CD4-positive, alpha-beta T cell treated with Interleukin-6 for 4 hours (primary cell): ENCODE measurements around the gene SUMO3.
A peak's percentile ranks its signal among the peaks of the same experiment; 100 is the strongest.
"Not testable (repeated sequence)": the region's sequence is repeated elsewhere in the genome, so short reads cannot be mapped to it uniquely, and the experiment has no call there.

Source experiments
- DNase-seq: peaks from one replicate; pipeline ENCODE4 v3.0.0-alpha.2; 2020; ENCODE audit warnings: mixed read lengths

The SUMO3 gene

DNA sequence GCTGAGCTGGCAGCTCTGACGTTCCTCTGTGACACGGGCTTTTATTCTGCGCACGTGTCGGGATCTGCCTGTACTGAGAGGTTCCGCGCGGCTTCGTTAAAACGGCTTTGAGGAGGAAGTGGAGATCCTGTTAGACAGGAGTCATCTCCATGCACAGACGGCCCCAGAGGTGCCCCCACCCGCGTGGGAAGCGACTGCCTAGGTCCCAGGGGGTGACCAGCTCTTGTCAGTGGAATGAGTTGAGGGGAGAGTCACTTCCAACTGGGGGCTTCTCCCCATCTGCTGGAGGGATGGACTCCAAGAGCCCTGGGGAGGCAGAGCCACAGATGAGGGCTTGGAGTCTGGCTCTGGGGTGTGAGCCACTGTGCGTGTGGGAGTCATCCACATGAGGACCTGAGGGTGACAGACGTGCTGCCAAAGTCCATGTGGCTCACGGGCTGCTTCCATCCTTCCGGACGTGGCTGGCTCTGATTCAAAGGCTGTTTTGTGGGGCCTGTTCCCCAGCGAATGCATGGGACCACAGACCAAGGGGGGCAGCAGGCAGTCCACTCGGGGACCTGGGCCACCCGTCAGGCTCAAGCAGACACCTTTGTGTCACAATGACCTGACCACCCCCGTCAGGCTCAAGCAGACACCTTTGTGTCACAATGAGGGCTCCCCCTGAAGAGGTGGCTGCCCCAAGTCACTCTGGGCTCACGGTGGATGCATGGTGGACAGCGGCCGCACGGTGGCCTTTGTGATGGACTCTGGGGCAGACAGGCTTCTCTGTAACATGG is 28.8 kb upstream of the SUMO3 start:
- peak; percentile 62 for DNase-seq

DNA sequence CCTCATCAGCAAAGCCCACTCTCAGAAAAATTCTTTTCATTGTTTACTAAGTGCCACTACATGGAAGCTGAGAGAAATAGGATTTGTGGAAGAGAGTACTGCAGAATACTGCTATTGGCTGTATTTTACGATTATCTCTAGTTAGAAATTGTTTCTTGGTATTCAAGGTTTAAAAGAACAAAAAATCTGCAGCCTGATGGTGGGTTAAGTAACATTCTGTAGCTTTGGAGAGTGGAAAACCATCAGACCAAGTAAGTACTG is 28.3 kb upstream of the SUMO3 start:
- no peak for DNase-seq

- DNase-seq: peak; percentile 59
Observed at GRCh38 chr21:44845418-44846223, 27.8 kb upstream of the SUMO3 start.

- no peak for DNase-seq
Observed at GRCh38 chr21:44844256-44844655, 26.4 kb upstream of the SUMO3 start.

DNA sequence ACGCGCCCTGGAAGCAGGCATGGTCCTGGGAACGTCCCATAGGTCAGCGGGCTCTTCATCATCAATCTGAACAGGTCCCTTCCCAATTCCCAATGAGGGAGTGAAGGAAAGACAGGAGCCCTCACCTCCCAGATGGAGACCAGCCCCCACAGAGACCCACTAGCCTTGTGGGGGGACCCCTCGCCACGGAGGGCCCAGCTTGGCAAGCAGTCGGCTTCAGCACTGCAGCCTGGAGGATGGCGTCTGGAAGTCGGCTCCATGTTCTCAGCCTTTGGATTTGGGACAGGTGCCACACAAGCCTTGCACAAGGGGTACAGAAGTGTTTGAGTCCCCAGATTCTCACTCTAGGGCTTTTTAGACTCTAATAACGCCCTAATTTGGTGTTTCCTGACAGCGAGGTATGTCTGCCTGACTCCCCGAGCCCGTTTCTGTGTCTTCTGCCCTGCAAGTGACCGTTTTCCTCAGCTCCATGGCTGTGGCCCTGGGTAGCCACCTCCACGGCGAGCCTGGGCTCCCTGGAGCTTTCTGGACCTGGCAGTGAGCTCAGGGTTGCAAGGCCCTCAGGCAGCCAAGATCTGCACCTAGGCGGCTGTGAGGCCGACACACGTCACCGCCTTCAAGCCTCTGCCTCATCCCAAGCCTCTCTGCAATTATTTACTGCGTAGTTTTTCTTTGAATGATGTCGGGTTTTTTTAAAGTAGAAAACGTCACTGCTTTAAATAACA is 25.0 kb upstream of the SUMO3 start:
- no peak for DNase-seq

DNA sequence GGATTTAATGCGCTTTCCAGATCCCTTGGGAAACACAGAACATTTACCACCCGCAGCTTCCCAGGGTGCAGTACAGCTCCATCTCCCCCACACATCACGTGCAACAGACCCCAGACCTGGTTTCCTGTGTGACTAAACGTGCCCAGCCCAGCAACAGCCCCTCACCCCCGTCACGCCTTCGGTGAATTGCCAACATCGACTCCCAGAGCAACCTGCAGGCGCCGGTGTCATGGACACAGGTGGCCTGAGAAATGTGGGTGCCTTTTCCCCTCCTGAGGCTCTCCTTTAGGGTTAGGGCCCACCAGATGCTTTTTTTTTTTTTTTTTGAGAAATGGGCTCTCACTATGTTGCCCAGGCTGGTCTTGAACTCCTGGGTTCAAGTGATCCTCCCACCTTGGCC is 24.2 kb upstream of the SUMO3 start:
- DNase-seq: no peak

DNA sequence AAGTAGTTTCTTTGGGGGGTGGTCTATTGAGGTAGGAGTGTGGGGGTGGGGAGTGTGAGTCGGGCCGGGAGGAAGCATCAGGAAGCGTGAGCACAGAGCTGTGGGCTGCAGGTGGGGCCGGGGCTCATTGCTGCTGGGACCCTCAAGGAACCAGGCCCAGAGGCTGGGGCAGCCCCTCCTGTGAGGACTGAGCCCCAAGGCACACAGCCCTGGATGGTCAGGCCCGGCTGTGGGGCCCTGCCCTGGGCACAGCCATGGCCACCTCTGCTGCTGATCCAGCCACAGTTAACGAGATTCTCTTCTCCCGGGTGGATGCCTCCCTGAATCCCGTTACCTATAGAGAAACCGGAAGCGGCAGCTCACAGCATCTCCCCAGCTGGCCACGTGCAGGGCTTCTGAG is 22.9 kb upstream of the SUMO3 start:
- no peak for DNase-seq

- DNase-seq: no peak
Observed at GRCh38 chr21:44838951-44839350, 21.1 kb upstream of the SUMO3 start.

GRCh38 chr21:44838039-44838895 is 20.4 kb upstream of the SUMO3 start:
- no peak for DNase-seq

- DNase-seq: no peak
Observed at GRCh38 chr21:44837537-44837936, 19.7 kb upstream of the SUMO3 start.

DNA sequence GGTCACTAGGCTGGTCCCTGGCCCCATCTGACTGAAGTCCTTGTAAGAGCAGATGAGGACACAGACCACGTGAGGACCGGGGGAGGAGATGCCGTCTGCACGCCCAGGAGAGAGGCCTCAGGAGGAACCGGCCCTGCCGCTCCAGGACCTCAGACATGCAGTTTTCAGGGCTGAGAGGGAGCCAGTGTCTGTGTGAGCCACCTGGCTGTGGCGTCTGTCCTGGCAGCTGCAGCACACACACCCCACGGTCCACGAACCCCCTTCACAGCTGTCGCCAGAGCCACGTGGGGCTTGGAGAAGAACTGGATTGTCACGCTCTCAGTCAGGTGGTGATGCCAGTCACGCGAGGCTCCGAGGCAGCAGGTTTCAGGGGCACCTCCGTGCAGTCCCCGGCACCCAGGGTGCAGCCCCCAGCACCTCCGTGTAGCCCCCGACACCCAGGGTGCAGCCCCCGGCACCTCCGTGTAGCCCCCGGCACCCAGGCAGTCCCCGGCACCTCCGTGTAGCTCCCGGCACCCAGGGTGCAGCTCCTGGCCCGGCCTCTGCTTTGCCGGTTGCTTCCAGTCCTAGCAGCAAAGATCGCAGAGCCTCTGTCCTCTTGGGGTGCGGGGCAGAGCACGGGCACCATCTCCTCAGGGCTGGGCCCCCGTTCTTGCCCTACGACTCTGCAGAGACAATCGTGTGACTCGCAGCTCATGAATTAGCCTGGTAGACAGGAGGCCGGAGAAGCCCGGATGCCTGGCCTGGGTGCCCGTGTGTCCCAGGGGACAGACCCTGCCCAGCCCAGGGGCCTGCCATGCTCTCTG is 19.0 kb upstream of the SUMO3 start:
- no peak for DNase-seq

GRCh38 chr21:44836349-44836665 is 18.4 kb upstream of the SUMO3 start:
- DNase-seq: no peak

- DNase-seq: no peak
Observed at GRCh38 chr21:44835647-44835973, 17.7 kb upstream of the SUMO3 start.

GRCh38 chr21:44834951-44835646 is 17.2 kb upstream of the SUMO3 start:
- DNase-seq: no peak

GRCh38 chr21:44834231-44834950 is 16.5 kb upstream of the SUMO3 start:
- no peak for DNase-seq

DNA sequence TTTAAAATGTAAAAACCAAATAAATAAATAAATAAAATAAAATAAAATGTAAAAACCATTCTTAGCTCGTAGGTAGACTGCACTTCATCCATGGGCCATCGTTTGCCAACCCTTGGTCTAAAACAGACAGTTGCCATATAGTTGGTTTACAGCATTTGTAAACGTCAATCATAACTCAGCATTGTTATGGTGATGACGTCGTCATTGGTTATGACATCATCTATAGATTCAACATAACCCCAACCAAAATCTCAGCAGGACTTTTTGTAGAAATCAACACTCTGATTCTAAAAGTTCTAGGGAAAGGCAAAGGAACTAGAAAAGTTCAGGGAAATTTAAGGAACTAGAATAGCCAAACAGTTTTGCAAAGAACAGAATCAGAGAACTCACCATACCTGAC is 15.8 kb upstream of the SUMO3 start:
- DNase-seq: no peak

GRCh38 chr21:44832516-44833255 is 14.8 kb upstream of the SUMO3 start:
- not testable (repeated sequence) for DNase-seq

- DNase-seq: no peak
Observed at GRCh38 chr21:44831227-44831860, 13.5 kb upstream of the SUMO3 start.

GRCh38 chr21:44829507-44830092 is 11.7 kb upstream of the SUMO3 start:
- DNase-seq: no peak
